K562 (cell line): ENCODE data around the gene PFAS. TPM values are rescaled to one million over a fixed set of nuclear protein-coding genes. Genes with fewer than 3 reads are reported as not detected.

Experiments
- ATAC-seq: fragments of 200-7000 bp; cut with Tn5 transposase; 3 replicates; pipeline ENCODE4 v1.9.1; 2020; ENCODE audit warnings: moderate library complexity
- BruUV-seq: library from RNA; stranded (reverse); fragments of 400-500 nt; replicated peaks from 2 replicates; lab custom pipeline; 2021; lab: Mats Ljungman, UMichigan
- CTCF ChIA-PET: fragments of 300-600 bp; formaldehyde crosslinking; extraction: SDS; loops from one replicate; lab custom pipeline; 2021; ENCODE audit warnings: low intra/inter-chr PET ratio; lab: Yijun Ruan, JAX
- POLR2A ChIA-PET: fragments of 300-600, 350-650 bp; sonication (Branson Sonifier 250); formaldehyde crosslinking; extraction: SDS; loops from one replicate; lab custom pipeline; 2021; ENCODE audit warnings: antibody characterized with exemption, inconsistent platforms; lab: Yijun Ruan, JAX
- DNase-seq, 4 experiments: peaks; one replicate each; pipeline versions ENCODE4 v3.0.0 to v3.0.0-alpha.2; 2011 to 2018; ENCODE audit warnings: low spot score in 3 of 4, mixed read lengths in 3 of 4; ENCODE audit errors: extremely low read depth in 1 of 4
- FAIRE-seq: peaks from 2 replicates; lab custom pipeline; 2011; peaks lifted over from hg19 to GRCh38; lab: Jason Lieb, UNC
- H2AFZ ChIP-seq: 2 replicates; pipeline ENCODE4 v1.6.0; 2011; ENCODE audit warnings: low read depth, low read length, control low read depth, inconsistent platforms
- H3K27ac ChIP-seq: fragments of 200-600 bp; 3 replicates; pipeline ENCODE4 v1.8.0; 2011; ENCODE audit warnings: low read depth, mild to moderate bottlenecking, control low read depth, inconsistent platforms, low read length, moderate library complexity, mixed read lengths; ENCODE audit errors: extremely low read depth
- H3K27me3 ChIP-seq, 2 experiments: fragments of 300-600 bp in 1 of 2; 2 replicates in 1 of 2; 3 replicates in 1 of 2; pipeline versions ENCODE4 v1.6.0 to v1.8.0; 2011; ENCODE audit warnings: inconsistent platforms in 2 of 2, low read length in 2 of 2, mild to moderate bottlenecking in 1 of 2, mixed read lengths in 1 of 2, moderate library complexity in 1 of 2; ENCODE audit not compliant: control insufficient read depth in 2 of 2, insufficient read depth in 2 of 2
- H3K36me3 ChIP-seq: fragments of 300-600 bp; 3 replicates; pipeline ENCODE4 v1.8.0; 2011; ENCODE audit warnings: mild to moderate bottlenecking, low read length, inconsistent platforms; ENCODE audit not compliant: control insufficient read depth, insufficient read depth
- H3K4me1 ChIP-seq, 2 experiments: fragments of 200-600 bp in 1 of 2; replicated peaks in 1 of 2; 2 replicates in 1 of 2; 3 replicates in 1 of 2; pipeline versions ENCODE4 v1.5.1 to v1.8.0; 2011; ENCODE audit warnings: inconsistent platforms in 2 of 2, low read length in 2 of 2, mild to moderate bottlenecking in 1 of 2, mixed read lengths in 1 of 2, moderate library complexity in 1 of 2; ENCODE audit not compliant: control insufficient read depth in 2 of 2, insufficient read depth in 2 of 2
- H3K4me2 ChIP-seq: 2 replicates; pipeline ENCODE4 v1.6.1; 2011; ENCODE audit warnings: low read length, control low read depth, inconsistent platforms, mixed read lengths; ENCODE audit not compliant: insufficient read depth
- H3K4me3 ChIP-seq: fragments of 200-600 bp; sonication (generic), shearing (Covaris generic); 2 replicates; pipeline ENCODE4 v1.5.1; 2016; ENCODE audit warnings: control low read depth, inconsistent platforms
- H3K79me2 ChIP-seq: fragments of 200-600 bp; 3 replicates; pipeline ENCODE4 v1.8.0; 2011; ENCODE audit warnings: low read length, inconsistent platforms; ENCODE audit not compliant: control insufficient read depth, insufficient read depth
- H3K9ac ChIP-seq, 2 experiments: 2 replicates each; pipeline versions ENCODE4 v1.6.0 to v1.6.1; 2011; ENCODE audit warnings: low read depth in 2 of 2, low read length in 2 of 2, control low read depth in 1 of 2, inconsistent platforms in 1 of 2, mild to moderate bottlenecking in 1 of 2, mixed read lengths in 1 of 2; ENCODE audit not compliant: insufficient read depth in 1 of 2
- H3K9me1 ChIP-seq: one replicate; pipeline ENCODE4 v1.6.0; 2011; ENCODE audit warnings: inconsistent platforms, mild to moderate bottlenecking, low read length, moderate library complexity; ENCODE audit not compliant: control insufficient read depth, insufficient read depth
- H3K9me3 ChIP-seq: replicated peaks from 2 replicates; pipeline ENCODE4 v1.5.1; 2011; ENCODE audit warnings: low read depth, low read length, inconsistent platforms; ENCODE audit not compliant: control insufficient read depth, insufficient read depth
- H4K20me1 ChIP-seq: replicated peaks from 2 replicates; pipeline ENCODE4 v1.6.1; 2011; ENCODE audit warnings: low read length, inconsistent platforms, mixed read lengths; ENCODE audit not compliant: control insufficient read depth, insufficient read depth
- ARID2 ChIP-seq: fragments of 450-650 bp; IDR thresholded peaks from 2 replicates; pipeline ENCODE4 v1.6.1; 2017; ENCODE audit warnings: antibody characterized with exemption, mild to moderate bottlenecking
- CEBPB ChIP-seq: fragments of 450-650 bp; IDR thresholded peaks from 2 replicates; pipeline ENCODE4 v1.6.1; 2016; ENCODE audit warnings: missing genetic modification characterization, missing compliant biosample characterization
- FOXK2 ChIP-seq, 2 experiments: fragments of 450-650 bp; IDR thresholded peaks in 1 of 2; conservative IDR thresholded peaks in 1 of 2; 2 replicates each; pipeline ENCODE4 v1.6.1; 2016; ENCODE audit warnings: low read depth in 2 of 2, mild to moderate bottlenecking in 1 of 2
- HDAC1 ChIP-seq, 2 experiments: fragments of 450-650 bp; IDR thresholded peaks; 2 replicates each; pipeline ENCODE4 v1.6.1; 2016 to 2017; ENCODE audit warnings: inconsistent platforms in 1 of 2, mild to moderate bottlenecking in 1 of 2, moderate library complexity in 1 of 2
- ILF3 ChIP-seq: fragments of 450-650 bp; IDR thresholded peaks from 2 replicates; pipeline ENCODE4 v1.6.1; 2018; ENCODE audit warnings: antibody characterized with exemption, mild to moderate bottlenecking, moderate library complexity, borderline replicate concordance
- MTA1 ChIP-seq: fragments of 450-650 bp; IDR thresholded peaks from 2 replicates; pipeline ENCODE4 v1.6.1; 2017; ENCODE audit warnings: borderline replicate concordance
- NR3C1 ChIP-seq: sonication (generic); formaldehyde crosslinking; IDR thresholded peaks from 2 replicates; pipeline ENCODE4 v1.8.1; 2022; ENCODE audit warnings: missing genetic modification reagents
- PHB2 ChIP-seq: fragments of 450-650 bp; IDR thresholded peaks from 2 replicates; pipeline ENCODE4 v1.6.1; 2017; ENCODE audit warnings: low read depth
- PPARD ChIP-seq: fragments of 250-450 bp; sonication (Bioruptor Pico); IDR thresholded peaks from 2 replicates; pipeline ENCODE4 v1.8.0; 2022; ENCODE audit warnings: inconsistent platforms, mild to moderate bottlenecking, moderate library complexity
- SIRT6 ChIP-seq: IDR thresholded peaks from one replicate; pipeline ENCODE4 v1.6.1; 2012; ENCODE audit warnings: low read depth, mild to moderate bottlenecking, control low read depth, inconsistent platforms, low read length, moderate library complexity
- SRSF1 ChIP-seq: fragments of 200-400 bp; formaldehyde crosslinking; IDR thresholded peaks from 2 replicates; pipeline ENCODE4 v1.6.1; 2017; ENCODE audit warnings: mild to moderate bottlenecking, low read depth, low read length, moderate library complexity
- XRCC3 ChIP-seq: fragments of 450-650 bp; IDR thresholded peaks from 2 replicates; pipeline ENCODE4 v1.6.1; 2017; ENCODE audit warnings: mild to moderate bottlenecking, moderate library complexity
- ZNF282 ChIP-seq: sonication (generic); formaldehyde crosslinking; IDR thresholded peaks from 2 replicates; pipeline ENCODE4 v1.8.1; 2023; ENCODE audit warnings: missing genetic modification reagents
- ZNF408 ChIP-seq: fragments of 250-450 bp; sonication (Bioruptor Pico); IDR thresholded peaks from 2 replicates; pipeline ENCODE4 v1.4.0; 2020; ENCODE audit warnings: low read depth, mild to moderate bottlenecking, moderate library complexity
- ZNF764 ChIP-seq: fragments of 250-450 bp; sonication (Bioruptor Pico); IDR thresholded peaks from 2 replicates; pipeline ENCODE4 v1.4.0; 2020; ENCODE audit warnings: low read depth, mild to moderate bottlenecking, moderate library complexity
- WGBS: fragments of 100-300 bp; shearing (Covaris generic); methylation state at CpG from one replicate; pipeline ENCODE4 v1.1.6; 2016; ENCODE audit warnings: low coverage, mixed read lengths; ENCODE audit not compliant: insufficient coverage; ENCODE audit errors: missing lambda C conversion rate; 5-methylcytosine and 5-hydroxymethylcytosine counted together
- in situ Hi-C: fragments of 300-500 bp; cut with MboI; formaldehyde crosslinking; loops from 4 replicates; pipeline ENCODE4 v1.15.0; 2018; ENCODE audit warnings: inconsistent platforms, mixed read lengths
- intact Hi-C: fragments of 100-400 bp; cut with micrococcal nuclease; formaldehyde crosslinking; loops from 2 replicates; pipeline ENCODE4 v1.14.2; 2022
- polyA plus RNA-seq, 8 experiments: library from polyadenylated mRNA; depleted of rRNA in 4 of 8; stranded (reverse) in 5 of 8; unstranded in 3 of 8; fragments of >200 nt; fragmentation: Nextera tagmentation in 2 of 8; fragmentation: Illumina TruSeq in 1 of 8; extraction: Ambion mirVana in 2 of 8; extraction: Trizol in 1 of 8; gene quantifications; 2 replicates each; pipeline versions ENCODE4 v1.2.1 to v1.2.3, GENCODE V29; 2011 to 2014; ENCODE audit warnings: inconsistent platforms in 1 of 8, missing spikeins in 1 of 8
- total RNA-seq, 7 experiments: library from RNA; depleted of rRNA in 6 of 7; stranded (reverse); fragments of >200 nt in 6 of 7; fragmentation: Illumina TruSeq in 2 of 7; extraction: Trizol in 2 of 7; gene quantifications; 2 replicates each; pipeline versions ENCODE4 v1.2.1 to v1.2.3, GENCODE V29; 2011 to 2021; ENCODE audit warnings: low replicate concordance in 1 of 7
- TF ChIP-seq, protein P1 (sequence below): fragments of 450-650 bp; formaldehyde crosslinking; conservative IDR thresholded peaks from 2 replicates; pipeline ENCODE4 v1.4.0; 2022; ENCODE audit warnings: mild to moderate bottlenecking, missing genetic modification characterization
- TF ChIP-seq, protein P2 (sequence below): sonication (generic); formaldehyde crosslinking; IDR thresholded peaks from 2 replicates; pipeline ENCODE4 v1.8.1; 2022; ENCODE audit warnings: missing genetic modification reagents
- TF ChIP-seq, protein P3 (sequence below): fragments of 450-650 bp; formaldehyde crosslinking; IDR thresholded peaks from 2 replicates; pipeline ENCODE4 v1.4.0; 2022; ENCODE audit warnings: missing genetic modification characterization

PFAS gene
- total and polyA plus RNA-seq, 9 of the 15 experiments (the other 6 are each of a cell fraction or from before 2014, with no cell fraction given), result 11.6 to 131 (median 43.9) TPM

DNA sequence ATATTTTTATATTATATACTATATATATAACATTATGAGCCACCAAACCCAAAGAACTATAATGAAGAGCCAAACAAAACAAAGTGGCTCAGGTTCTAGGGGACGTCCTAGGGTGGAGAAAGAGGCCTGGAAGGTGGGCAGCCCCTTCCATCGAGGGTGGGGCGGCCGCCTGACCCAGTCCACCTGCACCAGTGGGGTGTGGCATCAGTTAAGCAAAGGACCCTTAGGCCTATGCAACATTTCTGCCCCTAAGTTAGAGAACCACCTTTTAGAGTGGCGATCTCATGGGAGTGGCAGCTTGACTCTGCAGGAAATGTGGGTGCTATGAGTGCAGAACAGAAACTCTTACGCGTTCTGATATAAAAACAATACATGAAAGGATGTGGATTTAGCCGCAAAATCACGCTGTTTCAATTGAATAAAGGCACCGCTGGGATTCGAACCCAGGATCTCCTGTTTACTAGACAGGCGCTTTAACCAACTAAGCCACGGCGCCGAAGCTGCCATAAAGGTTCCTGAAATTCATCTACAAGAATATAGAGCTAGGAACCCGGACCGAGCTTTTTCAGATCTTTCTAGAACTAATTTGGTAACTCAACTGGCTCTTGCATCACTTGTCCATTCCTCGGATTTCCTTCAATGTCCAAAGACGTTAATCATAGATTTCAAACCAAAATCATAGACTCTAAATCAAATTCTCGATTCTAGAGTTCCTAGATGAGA lies 23.1 kb upstream of the PFAS start:
- Histone ChIP-seq H3K27me3 (no peaks in the 10 kb centered on the region), H3K9ac (peak overlapping the region in 1 of 2 experiments; percentile 62; a peak in 3 of 4 replicates), H3K9me1 (no peaks in the 10 kb centered on the region), H3K4me1 (peaks cover 19 to 20% of the 10 kb centered on the region in 2 experiments; a peak in 4 of 5 replicates), H4K20me1 (peaks cover 5% of the 10 kb centered on the region), H3K36me3 (peaks cover 40% of the 10 kb centered on the region; the same call in 2 of the 3 replicates), H3K9me3 (no peaks in the 10 kb centered on the region), H3K4me3 (peak overlapping the region; percentile 47), H3K79me2 (no peaks in the 10 kb centered on the region), H3K27ac (peak overlapping the region; percentile 81), H3K4me2 (peak overlapping the region; percentile 78), H2AFZ (no peak overlapping the region)
- CTCF ChIA-PET, result no interaction called here
- FAIRE-seq, result no peak
- WGBS, result 10% methylated on average over 20 of the region's 20 CpGs
- intact Hi-C loops (loop anchor here (1.0 to 10.0 kb wide), 2 partner anchors 23 to 159 kb away; partner anchors contain the start of genes PFAS and RPL26), in situ Hi-C loops (no loop called here)
- no TSS peak for BruUV-seq
- ATAC-seq, result no peak
- peak; percentile 13 to 85 (median 24) for DNase-seq
- POLR2A ChIA-PET, result interaction anchor here (0.6 to 1.7 kb wide), 6 partner anchors 10 to 128 kb away, joined by 3 to 7 read pairs (median 4); no protein-coding TSS in a partner anchor
- TF ChIP-seq ILF3, result no peak
- no peak for TF ChIP-seq PHB2
- TF ChIP-seq, protein P1, sequence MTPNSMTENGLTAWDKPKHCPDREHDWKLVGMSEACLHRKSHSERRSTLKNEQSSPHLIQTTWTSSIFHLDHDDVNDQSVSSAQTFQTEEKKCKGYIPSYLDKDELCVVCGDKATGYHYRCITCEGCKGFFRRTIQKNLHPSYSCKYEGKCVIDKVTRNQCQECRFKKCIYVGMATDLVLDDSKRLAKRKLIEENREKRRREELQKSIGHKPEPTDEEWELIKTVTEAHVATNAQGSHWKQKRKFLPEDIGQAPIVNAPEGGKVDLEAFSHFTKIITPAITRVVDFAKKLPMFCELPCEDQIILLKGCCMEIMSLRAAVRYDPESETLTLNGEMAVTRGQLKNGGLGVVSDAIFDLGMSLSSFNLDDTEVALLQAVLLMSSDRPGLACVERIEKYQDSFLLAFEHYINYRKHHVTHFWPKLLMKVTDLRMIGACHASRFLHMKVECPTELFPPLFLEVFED (CRISPR knock-in tag), result no peak
- TF ChIP-seq ARID2, result no peak
- no peak for TF ChIP-seq ZNF764 (CRISPR knock-in tag)
- TF ChIP-seq, protein P2, sequence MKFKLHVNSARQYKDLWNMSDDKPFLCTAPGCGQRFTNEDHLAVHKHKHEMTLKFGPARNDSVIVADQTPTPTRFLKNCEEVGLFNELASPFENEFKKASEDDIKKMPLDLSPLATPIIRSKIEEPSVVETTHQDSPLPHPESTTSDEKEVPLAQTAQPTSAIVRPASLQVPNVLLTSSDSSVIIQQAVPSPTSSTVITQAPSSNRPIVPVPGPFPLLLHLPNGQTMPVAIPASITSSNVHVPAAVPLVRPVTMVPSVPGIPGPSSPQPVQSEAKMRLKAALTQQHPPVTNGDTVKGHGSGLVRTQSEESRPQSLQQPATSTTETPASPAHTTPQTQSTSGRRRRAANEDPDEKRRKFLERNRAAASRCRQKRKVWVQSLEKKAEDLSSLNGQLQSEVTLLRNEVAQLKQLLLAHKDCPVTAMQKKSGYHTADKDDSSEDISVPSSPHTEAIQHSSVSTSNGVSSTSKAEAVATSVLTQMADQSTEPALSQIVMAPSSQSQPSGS, result no peak
- TF ChIP-seq, protein P3, sequence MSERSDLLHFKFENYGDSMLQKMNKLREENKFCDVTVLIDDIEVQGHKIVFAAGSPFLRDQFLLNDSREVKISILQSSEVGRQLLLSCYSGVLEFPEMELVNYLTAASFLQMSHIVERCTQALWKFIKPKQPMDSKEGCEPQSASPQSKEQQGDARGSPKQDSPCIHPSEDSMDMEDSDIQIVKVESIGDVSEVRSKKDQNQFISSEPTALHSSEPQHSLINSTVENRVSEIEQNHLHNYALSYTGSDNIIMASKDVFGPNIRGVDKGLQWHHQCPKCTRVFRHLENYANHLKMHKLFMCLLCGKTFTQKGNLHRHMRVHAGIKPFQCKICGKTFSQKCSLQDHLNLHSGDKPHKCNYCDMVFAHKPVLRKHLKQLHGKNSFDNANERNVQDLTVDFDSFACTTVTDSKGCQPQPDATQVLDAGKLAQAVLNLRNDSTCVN (CRISPR knock-in tag), result no peak
- peak; percentile 88 for TF ChIP-seq CEBPB (tag)
- no peak for TF ChIP-seq XRCC3
- no peak for TF ChIP-seq PPARD (CRISPR knock-in tag)
- TF ChIP-seq NR3C1 (CRISPR knock-in tag), result no peak
- TF ChIP-seq ZNF408 (CRISPR knock-in tag), result no peak
- peak; percentile 22; the same call in 1 of the 2 replicates for TF ChIP-seq MTA1
- no peak for TF ChIP-seq SIRT6
- peak in 1 of 2 experiments; percentile 17; a peak in 2 of 4 replicates for TF ChIP-seq FOXK2 (conservative IDR thresholded peaks at IDR 0.05 in 1 of 2, IDR thresholded peaks at IDR 0.05 in 1 of 2; ENCODE audit: low read depth in 2 of 2)
- no peak for TF ChIP-seq ZNF282 (CRISPR knock-in tag)
- TF ChIP-seq HDAC1 (IDR thresholded peaks at IDR 0.05), result 0 out of 4 replicates have a peak, but pooled peaks of 1 of the 2 experiments have one; percentile 58
- no peak for TF ChIP-seq SRSF1
